Measurements from ENCODE around the gene KRT23.

GRCh38 chr17:40900809-40901356, 36.6 kb downstream of the KRT23 start:
- TF ChIP-seq CTCF (IDR thresholded peaks at IDR 0.05) (no peak), POLR2A (IDR thresholded peaks at IDR 0.05) (no peak)
